Right hindlimb (tissue), 1 donor: ENCODE data around the gene WDR81.
A peak's percentile ranks its signal among the peaks of the same experiment; 100 is the strongest.
"Not testable (repeated sequence)": the region's sequence is repeated elsewhere in the genome, so short reads cannot be mapped to it uniquely, and the experiment has no call there.

ENCODE experiments used
- DNase-seq: peaks from one replicate; pipeline ENCODE4 v3.0.0-alpha.2; 2018

Gene WDR81

DNA sequence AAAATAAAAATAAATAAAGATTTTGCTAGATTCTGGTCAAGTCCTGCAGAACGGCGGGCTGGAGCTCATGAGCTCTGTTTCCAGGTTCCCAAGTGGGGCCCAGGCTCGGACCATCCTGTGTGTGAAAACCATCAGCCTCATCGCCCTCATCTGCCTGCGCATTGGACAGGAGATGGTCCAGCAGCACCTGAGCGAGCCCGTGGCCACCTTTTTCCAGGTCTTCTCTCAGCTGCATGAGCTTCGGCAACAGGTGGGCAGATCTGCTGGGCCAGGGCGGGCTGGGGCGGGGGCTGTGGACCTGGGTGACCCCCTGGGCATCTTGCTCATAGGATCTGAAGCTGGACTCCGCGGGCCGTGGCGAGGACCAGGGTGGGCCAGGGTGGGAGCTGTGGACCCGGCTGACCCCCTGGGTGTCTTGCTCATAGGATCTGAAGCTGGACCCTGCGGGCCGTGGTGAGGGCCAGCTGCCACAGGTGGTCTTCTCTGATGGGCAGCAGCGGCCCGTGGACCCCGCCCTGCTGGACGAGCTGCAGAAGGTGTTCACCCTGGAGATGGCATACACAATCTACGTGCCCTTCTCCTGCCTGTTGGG lies 7.8 kb downstream of the WDR81 start:
- peak; percentile 19 for DNase-seq

DNA sequence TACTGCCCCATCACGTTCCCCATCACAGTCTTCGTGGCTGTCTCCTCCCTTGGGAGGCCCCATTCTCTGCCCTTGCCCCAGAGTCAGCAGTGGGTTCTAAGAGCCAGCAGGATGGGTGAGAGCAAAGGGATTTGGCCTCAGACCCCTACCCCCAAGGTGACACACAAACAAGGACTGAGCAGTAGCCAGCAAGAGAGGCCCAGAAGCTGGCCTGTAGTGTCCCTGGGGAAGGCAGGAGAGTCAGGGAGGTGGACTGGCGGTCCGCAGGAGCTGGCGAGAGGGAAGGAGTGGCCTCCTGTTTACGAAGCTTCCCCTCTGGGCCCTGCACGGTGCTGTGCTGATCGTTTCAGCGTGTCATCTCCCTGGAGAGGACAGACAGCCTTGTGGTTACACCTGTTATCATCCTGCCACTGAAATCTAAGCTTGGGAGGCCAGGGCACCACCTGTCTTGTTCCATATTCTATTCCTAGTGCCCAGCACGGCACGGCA lies 8.4 kb downstream of the WDR81 start:
- peak; percentile 19 for DNase-seq

DNA sequence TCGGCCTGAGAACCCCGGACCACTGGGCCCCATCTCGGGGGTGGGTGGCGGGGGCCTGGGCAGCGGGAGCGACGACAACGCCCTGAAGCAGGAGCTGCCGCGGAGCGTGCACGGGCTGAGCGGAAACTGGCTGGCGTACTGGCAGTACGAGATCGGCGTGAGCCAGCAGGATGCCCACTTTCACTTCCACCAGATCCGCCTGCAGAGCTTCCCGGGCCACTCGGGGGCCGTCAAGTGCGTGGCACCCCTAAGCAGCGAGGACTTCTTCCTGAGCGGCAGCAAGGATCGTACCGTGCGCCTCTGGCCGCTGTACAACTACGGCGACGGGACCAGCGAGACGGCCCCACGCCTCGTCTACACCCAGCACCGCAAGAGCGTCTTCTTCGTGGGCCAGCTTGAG lies 9.3 kb downstream of the WDR81 start:
- peak; percentile 18 for DNase-seq

DNA sequence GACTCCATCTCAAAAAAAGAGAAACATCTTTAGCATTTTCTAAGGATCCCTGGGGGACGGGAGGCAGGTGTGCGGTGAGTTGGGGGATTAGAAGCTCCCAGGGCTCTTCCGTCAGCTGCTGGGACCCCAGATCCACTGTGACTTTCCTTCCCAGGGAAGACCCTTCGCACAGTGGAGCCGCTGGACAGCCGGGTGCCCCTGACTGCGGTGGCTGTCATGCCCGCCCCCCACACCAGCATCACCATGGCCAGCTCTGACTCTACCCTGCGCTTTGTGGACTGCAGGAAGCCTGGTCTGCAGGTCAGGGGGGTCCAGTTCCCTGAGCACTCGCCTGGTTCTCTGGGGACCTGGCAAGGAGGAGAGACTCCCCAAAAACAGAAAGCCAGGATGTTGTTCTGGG lies 10.9 kb downstream of the WDR81 start:
- no peak for DNase-seq

- peak; percentile 15 for DNase-seq
Observed at GRCh38 chr17:1735834-1736347, 11.4 kb downstream of the WDR81 start.

GRCh38 chr17:1736348-1737281 lies 12.1 kb downstream of the WDR81 start:
- peak; percentile 51 for DNase-seq

GRCh38 chr17:1737531-1738291 lies 13.2 kb downstream of the WDR81 start:
- peak; percentile 15 for DNase-seq

- not testable (repeated sequence) for DNase-seq
Observed at GRCh38 chr17:1741899-1742298, 17.4 kb downstream of the WDR81 start.

GRCh38 chr17:1742371-1743087 lies 18.0 kb downstream of the WDR81 start, which contains the start of gene SERPINF2:
Gene SERPINF2 (plus strand): TSS chr17:1742871. CDS start chr17:1744996, 2,125 bp downstream.
- peak; percentile 14 for DNase-seq

- DNase-seq = no peak
Observed at GRCh38 chr17:1743088-1743439, 18.6 kb downstream of the WDR81 start.

DNA sequence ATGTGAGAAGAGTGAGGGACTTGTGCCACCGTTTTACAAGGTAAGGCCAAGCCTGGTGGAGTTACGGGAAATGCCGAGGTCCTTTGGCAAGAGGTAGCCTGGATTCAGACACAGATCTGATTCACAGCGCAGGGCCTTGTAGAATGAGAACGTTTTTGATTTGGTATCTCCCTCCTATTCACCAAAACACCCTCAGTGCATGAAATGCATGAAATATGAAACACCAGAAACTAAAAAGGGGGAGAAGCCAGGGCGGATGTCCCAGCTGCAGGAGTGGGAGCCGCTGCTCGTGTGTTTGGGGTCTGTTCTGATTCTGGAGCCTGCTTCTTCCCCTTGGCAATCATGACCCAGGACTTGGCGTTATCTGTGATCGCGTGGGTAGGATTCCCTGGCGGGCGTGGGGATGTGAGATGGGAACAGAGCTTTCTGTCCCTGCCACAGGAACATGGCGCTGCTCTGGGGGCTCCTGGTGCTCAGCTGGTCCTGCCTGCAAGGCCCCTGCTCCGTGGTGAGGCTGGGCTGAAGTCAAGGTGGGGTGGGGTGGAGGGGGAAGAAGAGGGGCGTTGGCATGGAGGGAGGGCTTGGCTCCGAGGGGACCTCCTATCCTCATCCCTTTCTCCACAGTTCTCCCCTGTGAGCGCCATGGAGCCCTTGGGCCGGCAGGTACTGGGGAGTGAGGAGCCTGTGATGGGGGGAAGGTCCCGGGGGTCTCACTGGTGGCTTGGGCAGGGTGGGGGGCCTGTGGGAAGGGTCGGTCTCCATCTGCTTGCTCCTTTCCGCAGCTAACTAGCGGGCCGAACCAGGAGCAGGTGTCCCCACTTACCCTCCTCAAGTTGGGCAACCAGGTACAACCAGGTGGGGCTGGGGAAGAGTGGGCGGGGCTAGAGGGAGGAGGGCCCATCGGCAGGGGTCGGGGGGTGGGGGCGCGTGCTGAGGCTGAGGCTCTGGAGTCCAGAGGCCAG lies 20.3 kb downstream of the WDR81 start:
- peak; percentile 24 for DNase-seq

GRCh38 chr17:1745513-1746020 lies 21.1 kb downstream of the WDR81 start:
- DNase-seq = no peak

- peak; percentile 48 for DNase-seq
Observed at GRCh38 chr17:1746975-1747543, 22.6 kb downstream of the WDR81 start.

- DNase-seq = no peak
Observed at GRCh38 chr17:1750628-1751027, 26.1 kb downstream of the WDR81 start.

DNA sequence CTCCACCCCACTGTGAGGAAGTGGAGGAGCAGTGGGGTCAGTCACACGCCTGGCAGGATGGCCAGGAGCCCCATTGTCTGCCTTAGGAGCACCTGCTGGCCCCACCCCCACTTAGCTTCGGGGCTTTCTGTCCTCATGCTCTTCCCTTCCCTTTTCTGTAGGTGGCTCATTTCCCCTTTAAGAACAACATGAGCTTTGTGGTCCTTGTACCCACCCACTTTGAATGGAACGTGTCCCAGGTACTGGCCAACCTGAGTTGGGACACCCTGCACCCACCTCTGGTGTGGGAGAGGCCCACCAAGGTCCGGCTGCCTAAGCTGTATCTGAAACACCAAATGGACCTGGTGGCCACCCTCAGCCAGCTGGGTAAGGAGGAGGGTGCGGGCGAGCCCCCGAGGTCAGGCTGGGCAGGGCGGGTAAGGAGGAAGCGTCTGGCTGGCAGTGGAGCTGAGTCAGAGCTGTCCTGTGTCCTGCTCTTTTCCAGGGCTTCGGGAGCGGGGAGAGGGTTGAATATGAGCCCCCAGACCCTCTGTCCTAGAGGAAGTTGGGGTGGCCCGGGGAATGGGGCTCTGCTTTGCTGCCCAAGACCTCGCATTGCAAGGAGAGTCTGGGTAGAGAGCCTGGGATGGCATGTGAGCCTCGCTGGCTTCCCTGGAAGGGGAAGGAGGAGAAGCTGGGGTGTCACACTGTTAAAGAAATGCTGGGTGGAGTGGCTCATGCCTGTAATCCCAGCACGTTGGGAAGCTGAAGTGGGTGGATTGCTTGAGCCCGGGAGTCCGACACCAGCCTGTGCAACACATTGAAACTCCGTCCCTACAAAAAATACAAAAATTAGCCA lies 28.1 kb downstream of the WDR81 start:
- DNase-seq = peak; percentile 24

DNA sequence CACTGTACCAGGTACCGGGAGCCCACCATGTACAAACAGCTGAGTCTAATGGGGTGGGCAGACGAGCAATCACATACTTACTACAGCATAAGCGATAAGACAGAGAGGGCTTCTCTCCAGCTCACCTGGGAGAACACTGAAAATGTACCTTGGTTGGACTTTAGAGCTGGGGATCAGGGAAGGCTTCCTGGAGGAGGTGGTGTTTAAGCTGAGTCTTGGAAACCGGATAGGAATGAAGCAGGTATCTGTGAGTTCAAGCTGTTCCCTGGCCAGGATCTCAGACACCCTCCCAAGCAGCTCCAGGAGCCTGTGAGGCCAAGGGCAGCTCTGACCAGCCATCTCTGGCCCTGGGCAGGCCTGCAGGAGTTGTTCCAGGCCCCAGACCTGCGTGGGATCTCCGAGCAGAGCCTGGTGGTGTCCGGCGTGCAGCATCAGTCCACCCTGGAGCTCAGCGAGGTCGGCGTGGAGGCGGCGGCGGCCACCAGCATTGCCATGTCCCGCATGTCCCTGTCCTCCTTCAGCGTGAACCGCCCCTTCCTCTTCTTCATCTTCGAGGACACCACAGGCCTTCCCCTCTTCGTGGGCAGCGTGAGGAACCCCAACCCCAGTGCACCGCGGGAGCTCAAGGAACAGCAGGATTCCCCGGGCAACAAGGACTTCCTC lies 29.4 kb downstream of the WDR81 start:
- no peak for DNase-seq

- DNase-seq = no peak
Observed at GRCh38 chr17:1754430-1755112, 30.1 kb downstream of the WDR81 start.

- peak; percentile 61 for DNase-seq
Observed at GRCh38 chr17:1755252-1755826, 30.8 kb downstream of the WDR81 start.
